Ascending aorta (tissue), 2 donors: ENCODE data around the gene MITF. TPM values are rescaled to one million over a fixed set of nuclear protein-coding genes. Genes with fewer than 3 reads are reported as not detected.

Experiments used
- DNase-seq, 2 donors: peaks; one replicate each; pipeline ENCODE4 v3.0.0-alpha.2; 2019; ENCODE audit warnings: low spot score in 2 of 2
- H3K27ac ChIP-seq, 2 donors: fragments of 200-600 bp; sonication (generic); one replicate each; pipeline ENCODE4 v1.5.1; 2016 to 2017; ENCODE audit warnings: mild to moderate bottlenecking in 1 of 2
- H3K27me3 ChIP-seq: fragments of 200-600 bp; sonication (generic); one replicate; pipeline ENCODE4 v1.5.1; 2017
- H3K36me3 ChIP-seq, 2 donors: fragments of 200-600 bp; sonication (generic); one replicate each; pipeline ENCODE4 v1.5.1; 2016
- H3K4me1 ChIP-seq, 2 donors: fragments of 200-600 bp; sonication (generic); one replicate each; pipeline ENCODE4 v1.5.1; 2016 to 2017; ENCODE audit warnings: mild to moderate bottlenecking in 1 of 2
- H3K4me3 ChIP-seq, 2 donors: fragments of 200-600 bp; sonication (generic); one replicate each; pipeline ENCODE4 v1.5.1; 2016 to 2017; ENCODE audit warnings: mild to moderate bottlenecking in 1 of 2
- H3K9me3 ChIP-seq, 2 donors: fragments of 200-600 bp; sonication (generic); one replicate each; pipeline ENCODE4 v1.5.1; 2016
- CTCF ChIP-seq, 3 experiments: fragments of 200-600 bp in 2 of 3; fragments of 450-650 bp in 1 of 3; sonication (generic) in 2 of 3; IDR thresholded peaks; one replicate each; pipeline ENCODE4 v1.5.1; 2016 to 2019; ENCODE audit warnings: antibody characterized with exemption in 3 of 3, mild to moderate bottlenecking in 1 of 3, moderate library complexity in 1 of 3
- intact Hi-C: fragments of 100-400 bp; cut with DNase I; formaldehyde crosslinking; loops from one replicate; pipeline ENCODE4 v1.15.1; 2023
- total RNA-seq: library from RNA; depleted of rRNA; stranded (reverse); fragments of >200 nt; gene quantifications from one replicate; pipeline ENCODE4 v1.1.0, GENCODE V29; 2016

The MITF gene
- total RNA-seq, 1 donor from 2014 or later, result 27.4 TPM

GRCh38 chr3:69867941-69868505 is 128.8 kb downstream of the MITF start:
- intact Hi-C loops, result no loop called here
- Histone ChIP-seq H3K4me1 (peaks cover 0 to 14% of the 10 kb centered on the region in 2 donors), H3K27ac (no peak overlapping the region), H3K9me3 (no peaks in the 10 kb centered on the region), H3K4me3 (no peak overlapping the region), H3K27me3 (no peaks in the 10 kb centered on the region), H3K36me3 (no peaks in the 10 kb centered on the region)
- no peak for TF ChIP-seq CTCF (IDR thresholded peaks at IDR 0.05)
- DNase-seq, result no peak

GRCh38 chr3:69868841-69869420 is 129.7 kb downstream of the MITF start:
- Histone ChIP-seq H3K27ac (no peak overlapping the region), H3K27me3 (no peaks in the 10 kb centered on the region), H3K9me3 (no peaks in the 10 kb centered on the region), H3K4me3 (no peak overlapping the region), H3K36me3 (no peaks in the 10 kb centered on the region), H3K4me1 (peaks cover 0 to 14% of the 10 kb centered on the region in 2 donors)
- no peak for DNase-seq
- no peak for TF ChIP-seq CTCF (IDR thresholded peaks at IDR 0.05)
- intact Hi-C loops, result no loop called here

- no peaks in the 10 kb centered on the region for H3K27me3 ChIP-seq
- DNase-seq, result no peak
- no peaks in the 10 kb centered on the region for H3K9me3 ChIP-seq
- no peak overlapping the region for H3K27ac ChIP-seq
- no peak overlapping the region for H3K4me3 ChIP-seq
- no peaks in the 10 kb centered on the region for H3K36me3 ChIP-seq
- H3K4me1 ChIP-seq, result peaks cover 0 to 14% of the 10 kb centered on the region in 2 donors
- TF ChIP-seq CTCF (IDR thresholded peaks at IDR 0.05), result no peak
- intact Hi-C loops, result no loop called here
Observed at GRCh38 chr3:69869643-69870042, 130.4 kb downstream of the MITF start.

- intact Hi-C loops, result no loop called here
- DNase-seq, result no peak
- peaks cover 0 to 9% of the 10 kb centered on the region in 2 donors for H3K4me1 ChIP-seq
- no peaks in the 10 kb centered on the region for H3K27me3 ChIP-seq
- H3K9me3 ChIP-seq, result no peaks in the 10 kb centered on the region
- no peak overlapping the region for H3K4me3 ChIP-seq
- no peak for TF ChIP-seq CTCF (IDR thresholded peaks at IDR 0.05)
- no peaks in the 10 kb centered on the region for H3K36me3 ChIP-seq
- H3K27ac ChIP-seq, result no peak overlapping the region
Observed at GRCh38 chr3:69871251-69871650, 132.0 kb downstream of the MITF start.

GRCh38 chr3:69871868-69872267 is 132.6 kb downstream of the MITF start:
- H3K27ac ChIP-seq, result no peak overlapping the region
- H3K4me3 ChIP-seq, result no peak overlapping the region
- H3K9me3 ChIP-seq, result no peaks in the 10 kb centered on the region
- intact Hi-C loops, result no loop called here
- no peaks in the 10 kb centered on the region for H3K27me3 ChIP-seq
- DNase-seq, result no peak
- TF ChIP-seq CTCF (IDR thresholded peaks at IDR 0.05), result no peak
- H3K36me3 ChIP-seq, result no peaks in the 10 kb centered on the region
- H3K4me1 ChIP-seq, result peaks cover 0 to 7% of the 10 kb centered on the region in 2 donors
